ENCODE measurements around the gene SMAD3. TPM values are rescaled to one million over a fixed set of nuclear protein-coding genes. Genes with fewer than 3 reads are reported as not detected.

The SMAD3 gene
- total RNA-seq, 1 donor from 2014 or later: 25.7 TPM

GRCh38 chr15:67137951-67138848 lies 72.8 kb downstream of the SMAD3 start:
- H3K4me3 ChIP-seq: peak overlapping the region; percentile 0
- ATAC-seq: no peak

GRCh38 chr15:67138891-67139855 lies 73.8 kb downstream of the SMAD3 start:
- intact Hi-C loops (cut with DNase I): no loop called here
- Histone ChIP-seq H3K4me1 (peaks cover 84% of the 10 kb centered on the region), H3K9me3 (no peaks in the 10 kb centered on the region), H3K4me3 (peak overlapping the region; percentile 0), H3K27me3 (ENCODE audit: low read depth) (no peaks in the 10 kb centered on the region), H3K36me3 (no peaks in the 10 kb centered on the region), H3K27ac (peak overlapping the region; percentile 60)
- ATAC-seq (peak in 1 of 2 donors; percentile 36), DNase-seq (no peak)
- no peak for TF ChIP-seq CTCF (IDR thresholded peaks at IDR 0.05)

More at GRCh38 chr15:67137951-67138848, 72.8 kb downstream of the SMAD3 start:
- Histone ChIP-seq H3K9me3 (no peaks in the 10 kb centered on the region), H3K27me3 (ENCODE audit: low read depth) (no peaks in the 10 kb centered on the region), H3K4me1 (peaks cover 87% of the 10 kb centered on the region), H3K36me3 (no peaks in the 10 kb centered on the region), H3K27ac (peak overlapping the region; percentile 60)
- DNase-seq: no peak
- intact Hi-C loops (cut with DNase I): no loop called here
- no peak for TF ChIP-seq CTCF (IDR thresholded peaks at IDR 0.05)

- peaks cover 82% of the 10 kb centered on the region for H3K4me1 ChIP-seq
- no peaks in the 10 kb centered on the region for H3K36me3 ChIP-seq
- ATAC-seq (no peak), DNase-seq (no peak)
- H3K4me3 ChIP-seq: no peak overlapping the region
- H3K27me3 ChIP-seq (ENCODE audit: low read depth): no peaks in the 10 kb centered on the region
- H3K9me3 ChIP-seq: no peaks in the 10 kb centered on the region
- TF ChIP-seq CTCF (IDR thresholded peaks at IDR 0.05): no peak
- no peak overlapping the region for H3K27ac ChIP-seq
- intact Hi-C loops (cut with DNase I): no loop called here
These were observed 74.9 kb downstream of the SMAD3 start for GRCh38 chr15:67140078-67140833.

- no peak for TF ChIP-seq CTCF (IDR thresholded peaks at IDR 0.05)
- intact Hi-C loops (cut with DNase I): no loop called here
- no peak overlapping the region for H3K4me3 ChIP-seq
- H3K9me3 ChIP-seq: no peaks in the 10 kb centered on the region
- H3K27ac ChIP-seq: no peak overlapping the region
- DNase-seq (no peak), ATAC-seq (no peak)
- H3K27me3 ChIP-seq (ENCODE audit: low read depth): no peaks in the 10 kb centered on the region
- peaks cover 84% of the 10 kb centered on the region for H3K4me1 ChIP-seq
- H3K36me3 ChIP-seq: no peaks in the 10 kb centered on the region
These were observed 76.8 kb downstream of the SMAD3 start for GRCh38 chr15:67142092-67142766.

Measured in lower lobe of right lung (tissue), 2 donors.